Tibial nerve (tissue), 3 donors: Measurements from ENCODE around the gene KRTAP5-11.
"Not testable (repeated sequence)": the region's sequence is repeated elsewhere in the genome, so short reads cannot be mapped to it uniquely, and the experiment has no call there.

Experiments
- POLR2A ChIP-seq, 2 donors: fragments of 450-650 bp; IDR thresholded peaks; one replicate each; pipeline ENCODE4 v1.6.1; 2017; ENCODE audit warnings: antibody characterized with exemption in 2 of 2, mild to moderate bottlenecking in 2 of 2, moderate library complexity in 2 of 2
- TF ChIP-seq, protein P1 (sequence below), 5 experiments: fragments of 200-600 bp in 3 of 5; fragments of 450-650 bp in 2 of 5; sonication (generic) in 3 of 5; IDR thresholded peaks; one replicate each; pipeline ENCODE4 v1.5.1; 2016 to 2019; ENCODE audit warnings: antibody characterized with exemption in 5 of 5, mild to moderate bottlenecking in 3 of 5, moderate library complexity in 2 of 5

- TF ChIP-seq, protein P1, sequence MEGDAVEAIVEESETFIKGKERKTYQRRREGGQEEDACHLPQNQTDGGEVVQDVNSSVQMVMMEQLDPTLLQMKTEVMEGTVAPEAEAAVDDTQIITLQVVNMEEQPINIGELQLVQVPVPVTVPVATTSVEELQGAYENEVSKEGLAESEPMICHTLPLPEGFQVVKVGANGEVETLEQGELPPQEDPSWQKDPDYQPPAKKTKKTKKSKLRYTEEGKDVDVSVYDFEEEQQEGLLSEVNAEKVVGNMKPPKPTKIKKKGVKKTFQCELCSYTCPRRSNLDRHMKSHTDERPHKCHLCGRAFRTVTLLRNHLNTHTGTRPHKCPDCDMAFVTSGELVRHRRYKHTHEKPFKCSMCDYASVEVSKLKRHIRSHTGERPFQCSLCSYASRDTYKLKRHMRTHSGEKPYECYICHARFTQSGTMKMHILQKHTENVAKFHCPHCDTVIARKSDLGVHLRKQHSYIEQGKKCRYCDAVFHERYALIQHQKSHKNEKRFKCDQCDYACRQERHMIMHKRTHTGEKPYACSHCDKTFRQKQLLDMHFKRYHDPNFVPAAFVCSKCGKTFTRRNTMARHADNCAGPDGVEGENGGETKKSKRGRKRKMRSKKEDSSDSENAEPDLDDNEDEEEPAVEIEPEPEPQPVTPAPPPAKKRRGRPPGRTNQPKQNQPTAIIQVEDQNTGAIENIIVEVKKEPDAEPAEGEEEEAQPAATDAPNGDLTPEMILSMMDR (IDR thresholded peaks at IDR 0.05): not testable (repeated sequence)
- TF ChIP-seq POLR2A (IDR thresholded peaks at IDR 0.05): not testable (repeated sequence)
These were observed 5.8 kb downstream of the KRTAP5-11 start for GRCh38 chr11:71576688-71577465.
